ENCODE measurements around the gene GRHL1. TPM values are rescaled to one million over a fixed set of nuclear protein-coding genes. Genes with fewer than 3 reads are reported as not detected.
"Not testable (repeated sequence)": the region's sequence is repeated elsewhere in the genome, so short reads cannot be mapped to it uniquely, and the experiment has no call there.

GRHL1 gene
- total RNA-seq, 1 donor from 2014 or later: 37.4 TPM

DNA sequence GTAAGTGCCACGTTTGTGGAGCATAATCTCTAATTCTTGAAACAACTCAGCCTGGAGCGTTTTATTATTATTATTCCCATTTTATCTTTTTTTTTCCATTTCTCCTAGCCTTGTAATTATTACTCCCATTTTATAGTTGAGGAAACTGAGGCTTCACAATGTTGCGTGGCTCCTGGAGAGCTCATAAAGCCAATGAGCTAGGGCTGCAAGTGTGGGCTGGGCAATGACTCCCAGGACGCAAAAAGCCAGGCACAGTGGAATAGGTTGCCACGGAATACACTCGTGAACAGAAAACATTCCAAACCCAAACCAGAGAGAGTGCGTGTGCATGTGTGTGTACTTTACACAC, 78.4 kb downstream of the GRHL1 start:
- TF ChIP-seq, protein P1, sequence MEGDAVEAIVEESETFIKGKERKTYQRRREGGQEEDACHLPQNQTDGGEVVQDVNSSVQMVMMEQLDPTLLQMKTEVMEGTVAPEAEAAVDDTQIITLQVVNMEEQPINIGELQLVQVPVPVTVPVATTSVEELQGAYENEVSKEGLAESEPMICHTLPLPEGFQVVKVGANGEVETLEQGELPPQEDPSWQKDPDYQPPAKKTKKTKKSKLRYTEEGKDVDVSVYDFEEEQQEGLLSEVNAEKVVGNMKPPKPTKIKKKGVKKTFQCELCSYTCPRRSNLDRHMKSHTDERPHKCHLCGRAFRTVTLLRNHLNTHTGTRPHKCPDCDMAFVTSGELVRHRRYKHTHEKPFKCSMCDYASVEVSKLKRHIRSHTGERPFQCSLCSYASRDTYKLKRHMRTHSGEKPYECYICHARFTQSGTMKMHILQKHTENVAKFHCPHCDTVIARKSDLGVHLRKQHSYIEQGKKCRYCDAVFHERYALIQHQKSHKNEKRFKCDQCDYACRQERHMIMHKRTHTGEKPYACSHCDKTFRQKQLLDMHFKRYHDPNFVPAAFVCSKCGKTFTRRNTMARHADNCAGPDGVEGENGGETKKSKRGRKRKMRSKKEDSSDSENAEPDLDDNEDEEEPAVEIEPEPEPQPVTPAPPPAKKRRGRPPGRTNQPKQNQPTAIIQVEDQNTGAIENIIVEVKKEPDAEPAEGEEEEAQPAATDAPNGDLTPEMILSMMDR (conservative IDR thresholded peaks at IDR 0.05): no peak
- H3K36me3 Mint-ChIP-seq: no peaks in the 10 kb centered on the region
- no peak for DNase-seq (ENCODE audit: extremely low spot score, unreplicated experiment)
- H3K27ac Mint-ChIP-seq: no peak overlapping the region
- no peak overlapping the region for H3K4me3 Mint-ChIP-seq
- peaks cover 11% of the 10 kb centered on the region for H3K4me1 Mint-ChIP-seq (ENCODE audit: unreplicated experiment)
- no peaks in the 10 kb centered on the region for H3K27me3 Mint-ChIP-seq
- H3K9me3 Mint-ChIP-seq: no peaks in the 10 kb centered on the region

DNA sequence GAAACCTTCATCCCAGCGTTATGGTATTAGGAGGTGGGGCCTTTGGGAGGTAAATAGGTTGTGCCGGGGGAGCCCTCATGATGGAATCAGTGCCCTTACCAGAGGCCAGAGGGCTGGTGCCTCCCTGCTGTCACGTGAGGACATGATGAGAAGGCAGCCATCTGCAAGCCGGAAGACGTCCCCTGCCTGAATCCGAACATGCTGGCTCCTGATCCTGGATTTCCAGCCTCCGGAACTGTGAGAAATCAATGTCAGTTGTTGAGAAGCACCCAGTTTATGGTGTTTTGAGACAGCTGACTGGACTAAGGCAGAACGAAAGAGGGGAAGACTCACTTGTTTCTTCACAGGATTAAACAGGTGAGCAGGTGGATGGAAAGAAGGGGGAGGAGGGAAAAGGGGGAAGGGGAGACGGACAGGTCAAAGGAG, 78.8 kb downstream of the GRHL1 start:
- peaks cover 11% of the 10 kb centered on the region for H3K4me1 Mint-ChIP-seq (ENCODE audit: unreplicated experiment)
- no peak overlapping the region for H3K27ac Mint-ChIP-seq
- TF ChIP-seq, protein P1 (conservative IDR thresholded peaks at IDR 0.05): no peak
- no peaks in the 10 kb centered on the region for H3K27me3 Mint-ChIP-seq
- H3K4me3 Mint-ChIP-seq: no peak overlapping the region
- H3K9me3 Mint-ChIP-seq: no peaks in the 10 kb centered on the region
- DNase-seq (ENCODE audit: extremely low spot score, unreplicated experiment): no peak
- H3K36me3 Mint-ChIP-seq: no peaks in the 10 kb centered on the region

DNA sequence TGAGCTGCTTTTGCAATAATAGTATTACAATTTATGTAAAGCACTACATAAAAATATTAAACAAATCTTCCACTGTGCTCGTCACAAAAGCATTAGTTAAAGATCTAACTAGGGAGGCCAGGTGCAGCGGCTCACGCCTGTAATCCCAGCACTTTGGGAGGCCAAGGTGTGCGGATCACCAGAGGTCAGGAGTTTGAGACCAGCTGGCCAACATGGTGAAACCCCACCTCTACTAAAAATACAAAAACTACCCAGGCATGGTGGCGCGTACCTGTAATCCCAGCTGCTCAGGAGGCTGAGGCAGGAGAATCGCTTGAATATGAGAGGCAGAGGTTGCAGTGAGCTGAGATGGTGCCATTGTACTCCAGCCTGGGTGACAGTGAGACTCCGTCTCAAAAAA, 79.3 kb downstream of the GRHL1 start:
- H3K27ac Mint-ChIP-seq; H3K36me3 Mint-ChIP-seq; DNase-seq (ENCODE audit: extremely low spot score, unreplicated experiment); H3K4me3 Mint-ChIP-seq; H3K9me3 Mint-ChIP-seq; H3K27me3 Mint-ChIP-seq: not testable (repeated sequence)
- peaks cover 11% of the 10 kb centered on the region for H3K4me1 Mint-ChIP-seq (ENCODE audit: unreplicated experiment)

DNA sequence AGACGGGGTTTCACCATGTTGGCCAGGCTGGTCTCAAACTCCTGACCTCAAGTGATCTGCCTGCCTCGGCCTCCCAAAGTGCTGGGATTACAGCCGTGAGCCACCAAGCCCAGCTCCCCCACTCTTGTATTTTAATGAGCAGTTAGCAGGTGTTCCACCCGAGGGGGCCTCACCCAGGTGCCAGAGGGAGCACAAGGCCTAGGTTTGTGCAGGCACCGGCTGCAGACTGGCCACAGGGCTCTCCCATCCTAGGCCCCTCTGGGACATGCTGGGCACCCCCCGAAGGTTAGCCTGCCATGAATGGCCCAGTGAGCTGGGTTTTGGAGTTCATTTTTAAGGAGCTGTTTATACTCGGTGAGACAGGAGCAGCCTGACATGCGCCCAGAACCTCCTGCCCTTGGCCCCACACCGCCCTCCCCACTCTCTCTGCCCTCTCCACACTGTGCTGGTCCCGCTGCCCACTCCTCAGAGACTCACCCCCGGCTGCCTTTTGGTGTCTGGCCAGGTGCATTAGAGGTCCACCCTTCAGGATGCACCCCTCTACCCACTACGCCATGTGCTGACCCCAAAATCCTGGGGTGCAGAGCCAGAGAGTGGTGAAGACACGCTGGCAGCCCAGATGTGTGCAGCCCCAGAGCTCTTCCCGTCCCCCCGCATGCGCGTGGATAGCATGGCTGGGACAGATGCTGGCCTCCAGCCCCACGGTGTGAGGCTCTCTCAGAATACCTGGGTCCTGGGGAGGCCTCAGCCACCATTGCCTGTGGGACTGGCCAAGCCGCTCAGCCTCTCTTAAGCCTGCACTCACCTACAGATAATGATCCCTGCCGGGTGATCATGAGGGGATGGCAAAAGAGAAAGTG, 80.6 kb downstream of the GRHL1 start:
- TF ChIP-seq, protein P1 (conservative IDR thresholded peaks at IDR 0.05): no peak
- Mint-ChIP-seq H3K27ac (no peak overlapping the region), H3K9me3 (no peaks in the 10 kb centered on the region), H3K27me3 (no peaks in the 10 kb centered on the region), H3K36me3 (no peaks in the 10 kb centered on the region), H3K4me3 (no peak overlapping the region), H3K4me1 (ENCODE audit: unreplicated experiment) (peaks cover 11% of the 10 kb centered on the region)
- DNase-seq (ENCODE audit: extremely low spot score, unreplicated experiment): no peak

DNA sequence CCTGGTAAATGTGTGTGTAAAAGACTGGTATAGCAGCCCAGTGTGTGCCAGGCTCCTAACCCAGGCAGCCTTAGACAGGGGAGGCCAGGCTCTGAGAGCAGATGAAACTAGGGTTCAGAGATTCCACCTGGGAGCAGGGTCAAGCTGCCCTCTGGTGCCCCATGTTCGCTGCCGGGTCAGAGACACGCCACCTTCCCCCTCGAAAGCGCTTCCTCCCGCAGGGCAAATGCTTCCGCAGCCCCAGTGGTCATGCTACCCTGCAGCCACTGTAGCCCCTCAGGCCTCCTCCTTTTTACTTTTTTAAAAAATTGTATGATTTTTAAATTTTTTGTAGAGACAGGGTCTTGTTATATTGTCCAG, 81.2 kb downstream of the GRHL1 start:
- TF ChIP-seq, protein P1 (conservative IDR thresholded peaks at IDR 0.05): no peak
- Mint-ChIP-seq H3K36me3 (no peaks in the 10 kb centered on the region), H3K9me3 (no peaks in the 10 kb centered on the region), H3K4me3 (no peak overlapping the region), H3K27me3 (no peaks in the 10 kb centered on the region), H3K4me1 (ENCODE audit: unreplicated experiment) (peaks cover 11% of the 10 kb centered on the region), H3K27ac (no peak overlapping the region)
- no peak for DNase-seq (ENCODE audit: extremely low spot score, unreplicated experiment)

DNA sequence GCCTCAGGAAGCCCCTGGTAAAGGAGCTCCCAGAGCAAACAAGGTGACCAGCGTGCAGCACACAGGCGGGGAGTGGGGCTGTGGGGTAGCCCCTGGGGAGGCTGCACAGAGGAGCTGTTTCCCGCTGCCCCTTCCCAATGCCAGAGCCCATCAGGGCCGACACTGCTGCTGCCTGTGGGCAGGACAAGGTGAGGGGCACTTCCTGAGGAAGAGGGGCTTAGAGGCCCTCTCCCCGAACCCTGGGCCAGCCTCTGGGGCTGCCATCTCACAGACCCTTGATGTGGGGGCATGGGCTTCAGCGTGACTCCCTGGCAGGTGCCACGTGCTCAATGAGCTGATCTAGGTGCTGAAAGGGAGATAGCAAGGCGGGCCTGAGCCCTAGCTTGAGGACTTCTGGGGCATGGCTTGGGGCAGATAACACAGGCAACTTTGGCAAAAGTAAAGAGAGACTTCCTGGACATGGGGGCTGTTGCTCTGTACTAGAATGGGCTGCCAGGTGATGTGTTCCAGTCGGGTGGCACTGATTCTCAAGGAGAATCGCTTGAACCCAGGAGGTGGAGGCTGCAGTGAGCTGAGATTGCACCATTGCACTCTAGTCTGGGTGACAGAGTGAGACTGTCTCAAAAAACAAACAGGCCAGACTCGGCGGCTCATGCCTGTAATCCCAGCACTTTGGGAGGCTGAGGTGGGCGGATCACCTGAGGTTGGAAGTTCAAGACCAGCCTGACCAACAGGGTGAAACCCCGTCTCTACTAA, 81.9 kb downstream of the GRHL1 start:
- peaks cover 11% of the 10 kb centered on the region for H3K4me1 Mint-ChIP-seq (ENCODE audit: unreplicated experiment)

More for the DNA sequence above, 81.9 kb downstream of the GRHL1 start:
- DNase-seq (ENCODE audit: extremely low spot score, unreplicated experiment): no peak
- Mint-ChIP-seq H3K27ac (no peak overlapping the region), H3K4me3 (no peak overlapping the region), H3K27me3 (no peaks in the 10 kb centered on the region), H3K9me3 (no peaks in the 10 kb centered on the region), H3K36me3 (no peaks in the 10 kb centered on the region)
- TF ChIP-seq, protein P1 (conservative IDR thresholded peaks at IDR 0.05): no peak

Data from type B pancreatic cell (in vitro differentiated cells).